ENCODE results near the gene AP2S1. TPM values are rescaled to one million over a fixed set of nuclear protein-coding genes. Genes with fewer than 3 reads are reported as not detected.

The AP2S1 gene
- total RNA-seq, 1 experiment from 2014 or later = 330 TPM

- Histone ChIP-seq H3K4me2 (ENCODE audit: low read length) (no peak overlapping the region), H4K20me1 (ENCODE audit: low read length) (no peaks in the 10 kb centered on the region), H3K36me3 (ENCODE audit: low read depth, low read length) (no peaks in the 10 kb centered on the region), H3F3A (ENCODE audit: low read length, unreplicated experiment) (no peaks in the 10 kb centered on the region), H3K79me2 (ENCODE audit: low read length) (no peaks in the 10 kb centered on the region), H3K27me3 (ENCODE audit: low read length) (no peaks in the 10 kb centered on the region), H3K9me2 (replicated peaks; ENCODE audit: low read length) (no peaks in the 10 kb centered on the region), H3K27ac (ENCODE audit: low read length) (no peak overlapping the region), H3K4me1 (ENCODE audit: insufficient read depth, low read length) (no peaks in the 10 kb centered on the region), H3K9ac (ENCODE audit: low read length) (no peak overlapping the region), H3K9me3 (ENCODE audit: low read length) (no peaks in the 10 kb centered on the region), H3K4me3 (ENCODE audit: low read length) (no peak overlapping the region), H2AFZ (ENCODE audit: low read length) (no peak overlapping the region)
- ChIA-PET POLR2A (ENCODE audit: unreplicated experiment) (no interaction called here), CTCF (no interaction called here)
- TF ChIP-seq EZH2phosphoT487 (IDR thresholded peaks at IDR 0.05; ENCODE audit: borderline replicate concordance, low read length) (no peak), CTCF (conservative IDR thresholded peaks at IDR 0.05; ENCODE audit: low read depth, low read length) (no peak), EZH2 (IDR thresholded peaks at IDR 0.05; ENCODE audit: low read length, unreplicated experiment) (no peak)
- DNase-seq (no peak), ATAC-seq (no peak)
- BruUV-seq (replicated peaks) = no TSS peak
- intact Hi-C loops (cut with micrococcal nuclease) = no loop called here
Measured at GRCh38 chr19:46815833-46816627, 34.6 kb downstream of the AP2S1 start.

DNA sequence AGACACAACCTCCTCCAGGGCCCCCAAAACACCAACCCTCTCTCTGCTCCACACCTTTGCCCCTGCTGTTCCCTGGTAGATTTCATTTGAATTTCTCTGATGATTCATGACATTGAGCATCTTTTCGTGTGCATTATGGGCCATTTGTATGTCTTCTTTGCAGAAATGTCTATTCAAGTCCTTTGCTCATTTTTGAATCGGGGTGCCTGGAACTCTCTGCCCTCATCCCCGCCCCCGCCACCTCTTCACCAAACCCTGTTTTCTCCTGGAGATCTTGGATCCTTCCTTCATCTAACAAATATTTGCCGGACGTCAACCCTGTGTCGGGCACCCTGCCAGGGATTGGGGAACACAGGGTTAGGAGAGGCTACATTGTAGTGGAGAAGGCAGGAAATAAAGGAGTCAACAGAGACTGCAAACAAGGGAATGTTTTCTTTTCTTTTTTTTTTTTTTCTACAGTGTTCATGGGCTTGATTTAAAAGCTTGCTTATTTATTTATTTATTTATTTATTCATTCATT, 36.7 kb downstream of the AP2S1 start:
- BruUV-seq (replicated peaks) = no TSS peak
- Histone ChIP-seq H3K27me3 (ENCODE audit: low read length) (no peaks in the 10 kb centered on the region), H3K4me2 (ENCODE audit: low read length) (peak overlapping the region; percentile 44; the same call in 1 of the 2 replicates), H3K27ac (ENCODE audit: low read length) (no peak overlapping the region), H2AFZ (ENCODE audit: low read length) (no peak overlapping the region; the same call in 1 of the 2 replicates), H3K9me3 (ENCODE audit: low read length) (no peaks in the 10 kb centered on the region), H3K9me2 (replicated peaks; ENCODE audit: low read length) (no peaks in the 10 kb centered on the region), H3F3A (ENCODE audit: low read length, unreplicated experiment) (no peaks in the 10 kb centered on the region), H3K36me3 (ENCODE audit: low read depth, low read length) (no peaks in the 10 kb centered on the region), H3K79me2 (ENCODE audit: low read length) (no peaks in the 10 kb centered on the region), H4K20me1 (ENCODE audit: low read length) (no peaks in the 10 kb centered on the region), H3K9ac (ENCODE audit: low read length) (no peak overlapping the region), H3K4me1 (ENCODE audit: insufficient read depth, low read length) (no peaks in the 10 kb centered on the region), H3K4me3 (ENCODE audit: low read length) (no peak overlapping the region)
- POLR2A ChIA-PET (ENCODE audit: unreplicated experiment) = no interaction called here
- ATAC-seq (peak; percentile 50; the same call in 1 of the 2 replicates), DNase-seq (peak; percentile 43)
- CTCF ChIA-PET = interaction anchor here (0.6 kb wide), 1 partner anchor 8 kb away, joined by 6 read pairs; no protein-coding TSS in a partner anchor
- no peak for TF ChIP-seq CTCF (conservative IDR thresholded peaks at IDR 0.05; ENCODE audit: low read depth, low read length)
- TF ChIP-seq EZH2phosphoT487 (IDR thresholded peaks at IDR 0.05; ENCODE audit: borderline replicate concordance, low read length) = no peak
- TF ChIP-seq EZH2 (IDR thresholded peaks at IDR 0.05; ENCODE audit: low read length, unreplicated experiment) = no peak
- intact Hi-C loops (cut with micrococcal nuclease) = no loop called here
